Stimulated activated CD8-positive, alpha-beta memory T cell treated with anti-CD3 and anti-CD28 coated beads, Interleukin-7, amount 100 ng/mL, for 48 hours (primary cell): ENCODE measurements around the gene RTTN.
"Not testable (repeated sequence)": the region's sequence is repeated elsewhere in the genome, so short reads cannot be mapped to it uniquely, and the experiment has no call there.

Source experiments
- DNase-seq, 2 donors: peaks; one replicate each; pipeline ENCODE4 v3.0.0-alpha.2; 2020; ENCODE audit warnings: low read depth in 1 of 2; ENCODE audit errors: extremely low read depth in 1 of 2

RTTN gene

GRCh38 chr18:69995774-69996173, 209.7 kb downstream of the RTTN start:
- no peak for DNase-seq

GRCh38 chr18:69992776-69993175, 212.7 kb downstream of the RTTN start:
- DNase-seq, result no peak

- DNase-seq, result no peak
These were observed 217.6 kb downstream of the RTTN start for GRCh38 chr18:69987870-69988269.

GRCh38 chr18:69985239-69985638, 220.2 kb downstream of the RTTN start:
- DNase-seq, result no peak

- no peak for DNase-seq
These were observed 223.1 kb downstream of the RTTN start for GRCh38 chr18:69982417-69982816.

GRCh38 chr18:69981948-69982347, 223.5 kb downstream of the RTTN start:
- DNase-seq, result no peak

- DNase-seq, result no peak
These were observed 224.3 kb downstream of the RTTN start for GRCh38 chr18:69980982-69981804.

- no peak for DNase-seq
These were observed 225.0 kb downstream of the RTTN start for GRCh38 chr18:69980509-69980908.

- no peak for DNase-seq
These were observed 226.5 kb downstream of the RTTN start for GRCh38 chr18:69978732-69979715.

GRCh38 chr18:69975294-69975693, 230.2 kb downstream of the RTTN start:
- not testable (repeated sequence) for DNase-seq

GRCh38 chr18:69974365-69974764, 231.1 kb downstream of the RTTN start:
- DNase-seq, result no peak

- no peak for DNase-seq
These were observed 236.0 kb downstream of the RTTN start for GRCh38 chr18:69969491-69969890.

- no peak for DNase-seq
These were observed 237.4 kb downstream of the RTTN start for GRCh38 chr18:69968039-69968438.

GRCh38 chr18:69963196-69963595, 242.3 kb downstream of the RTTN start:
- DNase-seq, result no peak

GRCh38 chr18:69961718-69962117, 243.8 kb downstream of the RTTN start:
- no peak for DNase-seq

GRCh38 chr18:69958422-69958821, 247.1 kb downstream of the RTTN start:
- no peak for DNase-seq

- no peak for DNase-seq
These were observed 247.7 kb downstream of the RTTN start for GRCh38 chr18:69957747-69958146.

GRCh38 chr18:69956665-69957620, 248.5 kb downstream of the RTTN start:
- no peak for DNase-seq

- DNase-seq, result no peak
These were observed 249.4 kb downstream of the RTTN start for GRCh38 chr18:69956057-69956456.

GRCh38 chr18:69954719-69955480, 250.6 kb downstream of the RTTN start:
- no peak for DNase-seq
